OCI-LY1 (cell line): Measurements from ENCODE around the gene CTNS.

Experiments
- EZH2 ChIP-seq: fragments of 200-600 bp; sonication (generic), shearing (Covaris generic); IDR thresholded peaks from 2 replicates; pipeline ENCODE4 v1.8.0; 2017; ENCODE audit warnings: borderline replicate concordance, mixed run types, mild to moderate bottlenecking, antibody characterized with exemption, low read length, moderate library complexity, mixed read lengths
- TF ChIP-seq, protein P1 (sequence below): fragments of 200-600 bp; sonication (generic), shearing (Covaris generic); IDR thresholded peaks from 2 replicates; pipeline ENCODE4 v1.5.1; 2017; ENCODE audit warnings: mild to moderate bottlenecking, antibody characterized with exemption, low read length, moderate library complexity, mixed read lengths

DNA sequence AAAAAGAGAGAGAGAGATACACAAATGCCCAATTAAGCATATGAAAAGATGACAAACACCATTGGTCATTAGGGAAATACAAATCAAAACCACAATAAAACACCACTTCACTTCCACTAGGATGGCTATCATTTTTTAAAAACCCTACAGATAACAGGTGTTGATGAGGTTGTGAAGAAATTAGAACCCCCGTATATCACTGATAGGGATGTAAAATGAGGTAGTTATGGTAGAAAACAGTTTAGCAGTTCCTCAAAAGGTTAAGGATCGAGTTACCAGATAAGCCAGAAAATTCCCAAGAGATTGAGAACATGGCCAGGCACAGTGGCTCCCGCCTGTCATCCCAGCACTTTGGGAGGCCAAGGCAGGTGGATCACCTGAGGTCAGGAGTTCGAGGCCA is 56.6 kb downstream of the CTNS start:
- TF ChIP-seq, protein P1, sequence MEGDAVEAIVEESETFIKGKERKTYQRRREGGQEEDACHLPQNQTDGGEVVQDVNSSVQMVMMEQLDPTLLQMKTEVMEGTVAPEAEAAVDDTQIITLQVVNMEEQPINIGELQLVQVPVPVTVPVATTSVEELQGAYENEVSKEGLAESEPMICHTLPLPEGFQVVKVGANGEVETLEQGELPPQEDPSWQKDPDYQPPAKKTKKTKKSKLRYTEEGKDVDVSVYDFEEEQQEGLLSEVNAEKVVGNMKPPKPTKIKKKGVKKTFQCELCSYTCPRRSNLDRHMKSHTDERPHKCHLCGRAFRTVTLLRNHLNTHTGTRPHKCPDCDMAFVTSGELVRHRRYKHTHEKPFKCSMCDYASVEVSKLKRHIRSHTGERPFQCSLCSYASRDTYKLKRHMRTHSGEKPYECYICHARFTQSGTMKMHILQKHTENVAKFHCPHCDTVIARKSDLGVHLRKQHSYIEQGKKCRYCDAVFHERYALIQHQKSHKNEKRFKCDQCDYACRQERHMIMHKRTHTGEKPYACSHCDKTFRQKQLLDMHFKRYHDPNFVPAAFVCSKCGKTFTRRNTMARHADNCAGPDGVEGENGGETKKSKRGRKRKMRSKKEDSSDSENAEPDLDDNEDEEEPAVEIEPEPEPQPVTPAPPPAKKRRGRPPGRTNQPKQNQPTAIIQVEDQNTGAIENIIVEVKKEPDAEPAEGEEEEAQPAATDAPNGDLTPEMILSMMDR, result no peak
- no peak for TF ChIP-seq EZH2
